HG03439 (cell line): ENCODE measurements around the gene SLC35E1.

Experiments used
- ATAC-seq: cut with Tn5 transposase; IDR thresholded peaks from one replicate; pipeline ENCODE4 v1.9.1; 2021; ENCODE audit warnings: mild to moderate bottlenecking, moderate library complexity; ENCODE audit not compliant: unreplicated experiment

Gene SLC35E1

GRCh38 chr19:16504271-16504670 lies 67.9 kb downstream of the SLC35E1 start:
- ATAC-seq: no peak
